ENCODE data around the gene KYNU.
A peak's percentile ranks its signal among the peaks of the same experiment; 100 is the strongest.
"Not testable (repeated sequence)": the region's sequence is repeated elsewhere in the genome, so short reads cannot be mapped to it uniquely, and the experiment has no call there.

KYNU gene

GRCh38 chr2:143001501-143001900 lies 124.0 kb downstream of the KYNU start:
- Mint-ChIP-seq H3K4me3 (no peak overlapping the region), H3K27me3 (peaks cover 4% of the 10 kb centered on the region), H3K36me3 (no peaks in the 10 kb centered on the region), H3K9me3 (peaks cover 3% of the 10 kb centered on the region), H3K4me1 (no peaks in the 10 kb centered on the region), H3K27ac (no peak overlapping the region)
- CTCF ChIA-PET: interaction anchor here (0.7 kb wide), 1 partner anchor 12 kb away, joined by 3 read pairs; no protein-coding TSS in a partner anchor
- DNase-seq: no peak

- Mint-ChIP-seq H3K27me3 (peaks cover 22% of the 10 kb centered on the region), H3K27ac (no peak overlapping the region), H3K4me1 (no peaks in the 10 kb centered on the region), H3K4me3 (no peak overlapping the region), H3K36me3 (no peaks in the 10 kb centered on the region), H3K9me3 (no peaks in the 10 kb centered on the region)
- DNase-seq: no peak
- CTCF ChIA-PET: interaction anchor here (0.7 kb wide), 1 partner anchor 22 kb away, joined by 3 read pairs; no protein-coding TSS in a partner anchor
These were observed 138.2 kb downstream of the KYNU start for GRCh38 chr2:143015656-143016055.

GRCh38 chr2:143026411-143027054 lies 149.1 kb downstream of the KYNU start:
- Mint-ChIP-seq H3K36me3 (no peaks in the 10 kb centered on the region), H3K27me3 (peaks cover 17% of the 10 kb centered on the region), H3K4me1 (peaks cover 9% of the 10 kb centered on the region), H3K27ac (no peak overlapping the region), H3K9me3 (no peaks in the 10 kb centered on the region), H3K4me3 (no peak overlapping the region)
- DNase-seq: no peak
- CTCF ChIA-PET: no interaction called here

GRCh38 chr2:143029141-143029540 lies 151.7 kb downstream of the KYNU start:
- H3K27ac Mint-ChIP-seq: no peak overlapping the region
- H3K27me3 Mint-ChIP-seq: peaks cover 17% of the 10 kb centered on the region
- H3K4me3 Mint-ChIP-seq: no peak overlapping the region
- H3K4me1 Mint-ChIP-seq: peaks cover 9% of the 10 kb centered on the region
- DNase-seq: no peak
- no peaks in the 10 kb centered on the region for H3K36me3 Mint-ChIP-seq
- CTCF ChIA-PET: interaction anchor here (0.6 kb wide), 1 partner anchor 238 kb away, joined by 3 read pairs; no protein-coding TSS in a partner anchor
- H3K9me3 Mint-ChIP-seq: no peaks in the 10 kb centered on the region

GRCh38 chr2:143030127-143030526 lies 152.7 kb downstream of the KYNU start:
- Mint-ChIP-seq H3K27me3 (peaks cover 12% of the 10 kb centered on the region), H3K36me3 (no peaks in the 10 kb centered on the region), H3K4me3 (no peak overlapping the region), H3K9me3 (no peaks in the 10 kb centered on the region), H3K4me1 (peaks cover 9% of the 10 kb centered on the region), H3K27ac (no peak overlapping the region)
- CTCF ChIA-PET: no interaction called here
- DNase-seq: no peak

GRCh38 chr2:143034292-143035074 lies 157.0 kb downstream of the KYNU start:
- H3K27me3 Mint-ChIP-seq: peaks cover 3% of the 10 kb centered on the region
- no peak overlapping the region for H3K27ac Mint-ChIP-seq
- DNase-seq: peak; percentile 70
- H3K36me3 Mint-ChIP-seq: no peaks in the 10 kb centered on the region
- H3K9me3 Mint-ChIP-seq: no peaks in the 10 kb centered on the region
- peaks cover 9% of the 10 kb centered on the region for H3K4me1 Mint-ChIP-seq
- H3K4me3 Mint-ChIP-seq: no peak overlapping the region
- CTCF ChIA-PET: interaction anchor here (0.9 to 2.6 kb wide), 11 partner anchors 42 to 250 kb away, joined by 3 to 14 read pairs (median 4); no protein-coding TSS in a partner anchor

- H3K4me3 Mint-ChIP-seq: no peak overlapping the region
- DNase-seq: no peak
- CTCF ChIA-PET: interaction anchor here (1.3 kb wide), 1 partner anchor 208 kb away, joined by 3 read pairs; no protein-coding TSS in a partner anchor
- H3K27ac Mint-ChIP-seq: no peak overlapping the region
- H3K27me3 Mint-ChIP-seq: peaks cover 25% of the 10 kb centered on the region
- no peaks in the 10 kb centered on the region for H3K36me3 Mint-ChIP-seq
- H3K9me3 Mint-ChIP-seq: peaks cover 8% of the 10 kb centered on the region
- H3K4me1 Mint-ChIP-seq: no peaks in the 10 kb centered on the region
These were observed 174.0 kb downstream of the KYNU start for GRCh38 chr2:143051465-143051864.

- H3K4me3 Mint-ChIP-seq, H3K27ac Mint-ChIP-seq, DNase-seq, H3K36me3 Mint-ChIP-seq, H3K4me1 Mint-ChIP-seq, CTCF ChIA-PET: not testable (repeated sequence)
- H3K27me3 Mint-ChIP-seq: peaks cover 17% of the 10 kb centered on the region
- H3K9me3 Mint-ChIP-seq: peaks cover 17% of the 10 kb centered on the region
These were observed 176.0 kb downstream of the KYNU start for GRCh38 chr2:143053437-143053836.

GRCh38 chr2:143056550-143056949 lies 179.1 kb downstream of the KYNU start:
- Mint-ChIP-seq H3K4me3 (no peak overlapping the region), H3K36me3 (no peaks in the 10 kb centered on the region), H3K9me3 (peaks cover 17% of the 10 kb centered on the region), H3K4me1 (no peaks in the 10 kb centered on the region), H3K27me3 (peaks cover 13% of the 10 kb centered on the region), H3K27ac (no peak overlapping the region)
- CTCF ChIA-PET: no interaction called here
- DNase-seq: no peak

GRCh38 chr2:143058851-143059250 lies 181.4 kb downstream of the KYNU start:
- Mint-ChIP-seq H3K4me1 (no peaks in the 10 kb centered on the region), H3K27me3 (peaks cover 7% of the 10 kb centered on the region), H3K27ac (no peak overlapping the region), H3K9me3 (peaks cover 17% of the 10 kb centered on the region), H3K4me3 (no peak overlapping the region), H3K36me3 (no peaks in the 10 kb centered on the region)
- CTCF ChIA-PET: no interaction called here
- DNase-seq: no peak

- peaks cover 4% of the 10 kb centered on the region for H3K27me3 Mint-ChIP-seq
- H3K27ac Mint-ChIP-seq: no peak overlapping the region
- CTCF ChIA-PET: interaction anchor here (0.7 kb wide), 1 partner anchor 189 kb away, joined by 3 read pairs; no protein-coding TSS in a partner anchor
- peaks cover 8% of the 10 kb centered on the region for H3K9me3 Mint-ChIP-seq
- DNase-seq: no peak
- no peaks in the 10 kb centered on the region for H3K36me3 Mint-ChIP-seq
- H3K4me1 Mint-ChIP-seq: no peaks in the 10 kb centered on the region
- H3K4me3 Mint-ChIP-seq: no peak overlapping the region
These were observed 186.2 kb downstream of the KYNU start for GRCh38 chr2:143063612-143064200.

GRCh38 chr2:143068094-143068493 lies 190.6 kb downstream of the KYNU start:
- Mint-ChIP-seq H3K27me3 (no peaks in the 10 kb centered on the region), H3K27ac (no peak overlapping the region)
- CTCF ChIA-PET: interaction anchor here (1.1 kb wide), 1 partner anchor 10 kb away, joined by 4 read pairs; no protein-coding TSS in a partner anchor

GRCh38 chr2:143068509-143068908 lies 191.0 kb downstream of the KYNU start:
- no peaks in the 10 kb centered on the region for H3K4me1 Mint-ChIP-seq
- no peak overlapping the region for H3K4me3 Mint-ChIP-seq
- no peak for DNase-seq
- H3K9me3 Mint-ChIP-seq: peaks cover 10% of the 10 kb centered on the region
- no peak overlapping the region for H3K27ac Mint-ChIP-seq
- H3K27me3 Mint-ChIP-seq: no peaks in the 10 kb centered on the region
- CTCF ChIA-PET: interaction anchor here (1.1 kb wide), 1 partner anchor 9 kb away, joined by 4 read pairs; no protein-coding TSS in a partner anchor
- H3K36me3 Mint-ChIP-seq: no peaks in the 10 kb centered on the region

More at GRCh38 chr2:143068094-143068493, 190.6 kb downstream of the KYNU start:
- no peak overlapping the region for H3K4me3 Mint-ChIP-seq
- DNase-seq: no peak
- peaks cover 8% of the 10 kb centered on the region for H3K9me3 Mint-ChIP-seq
- H3K36me3 Mint-ChIP-seq: no peaks in the 10 kb centered on the region
- H3K4me1 Mint-ChIP-seq: no peaks in the 10 kb centered on the region

- DNase-seq: no peak
- Mint-ChIP-seq H3K4me3 (no peak overlapping the region), H3K36me3 (no peaks in the 10 kb centered on the region), H3K9me3 (peaks cover 8% of the 10 kb centered on the region), H3K27ac (no peak overlapping the region), H3K4me1 (no peaks in the 10 kb centered on the region), H3K27me3 (no peaks in the 10 kb centered on the region)
- CTCF ChIA-PET: interaction anchor here (0.7 kb wide), 1 partner anchor 214 kb away, joined by 3 read pairs; no protein-coding TSS in a partner anchor
These were observed 193.2 kb downstream of the KYNU start for GRCh38 chr2:143070704-143071103.
